ENCODE data around the gene HSPA1B.
"Not testable (repeated sequence)": the region's sequence is repeated elsewhere in the genome, so short reads cannot be mapped to it uniquely, and the experiment has no call there.

The HSPA1B gene

DNA sequence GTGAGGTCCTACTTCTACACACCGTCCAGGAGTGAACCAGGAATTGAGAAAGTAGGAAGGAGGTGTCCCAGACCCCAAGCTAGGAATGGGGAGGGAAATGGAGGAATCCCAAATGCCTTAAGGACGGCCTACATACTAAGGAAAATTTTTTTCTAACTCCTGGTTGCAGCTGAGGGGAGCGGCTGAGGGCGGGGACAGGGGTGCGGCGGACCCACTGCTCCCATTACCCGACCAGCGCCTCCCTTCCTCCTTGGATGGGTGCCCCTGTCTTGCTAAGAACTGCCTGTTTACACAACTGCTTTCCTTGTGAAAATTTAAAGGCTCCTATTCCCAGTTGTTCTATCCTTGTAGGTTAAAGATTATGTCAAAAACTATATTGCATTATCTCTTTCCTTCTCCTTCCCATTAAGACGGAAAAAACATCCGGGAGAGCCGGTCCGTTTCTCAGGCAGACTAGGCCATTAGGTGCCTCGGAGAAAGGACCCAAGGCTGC is 699 bp upstream of the HSPA1B start:
- no peak for DNase-seq (ENCODE audit: low read depth in 3 of 3)

- DNase-seq (ENCODE audit: low read depth in 3 of 3): no peak
Observed at GRCh38 chr6:31829633-31830283, 2.2 kb downstream of the HSPA1B start.

DNA sequence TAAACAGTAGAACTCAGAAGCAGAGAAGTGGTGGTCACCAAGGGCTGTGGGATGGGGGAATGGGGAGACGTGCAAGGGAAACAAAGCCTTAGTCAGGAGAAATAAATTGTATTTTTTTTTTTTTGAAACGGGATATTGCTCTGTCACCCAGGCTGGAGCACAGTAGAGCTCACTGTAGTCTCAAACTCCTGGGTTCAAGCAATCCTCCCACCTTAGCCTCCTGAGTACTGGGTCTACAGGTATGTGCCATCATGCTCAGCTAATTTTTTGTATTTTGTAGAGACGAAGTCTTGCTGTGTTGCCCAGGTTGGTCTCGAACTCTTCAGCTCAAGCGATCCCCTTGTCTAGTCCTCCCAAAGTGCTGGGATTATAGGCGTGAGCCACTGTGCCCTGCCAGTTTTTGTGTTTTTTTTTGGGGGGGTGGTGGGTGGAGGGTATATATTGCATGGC is 3.4 kb downstream of the HSPA1B start:
- no peak for DNase-seq (ENCODE audit: low read depth in 3 of 3)

- no peak for DNase-seq (ENCODE audit: low read depth in 3 of 3)
Observed at GRCh38 chr6:31831350-31832215, 4.0 kb downstream of the HSPA1B start.

DNA sequence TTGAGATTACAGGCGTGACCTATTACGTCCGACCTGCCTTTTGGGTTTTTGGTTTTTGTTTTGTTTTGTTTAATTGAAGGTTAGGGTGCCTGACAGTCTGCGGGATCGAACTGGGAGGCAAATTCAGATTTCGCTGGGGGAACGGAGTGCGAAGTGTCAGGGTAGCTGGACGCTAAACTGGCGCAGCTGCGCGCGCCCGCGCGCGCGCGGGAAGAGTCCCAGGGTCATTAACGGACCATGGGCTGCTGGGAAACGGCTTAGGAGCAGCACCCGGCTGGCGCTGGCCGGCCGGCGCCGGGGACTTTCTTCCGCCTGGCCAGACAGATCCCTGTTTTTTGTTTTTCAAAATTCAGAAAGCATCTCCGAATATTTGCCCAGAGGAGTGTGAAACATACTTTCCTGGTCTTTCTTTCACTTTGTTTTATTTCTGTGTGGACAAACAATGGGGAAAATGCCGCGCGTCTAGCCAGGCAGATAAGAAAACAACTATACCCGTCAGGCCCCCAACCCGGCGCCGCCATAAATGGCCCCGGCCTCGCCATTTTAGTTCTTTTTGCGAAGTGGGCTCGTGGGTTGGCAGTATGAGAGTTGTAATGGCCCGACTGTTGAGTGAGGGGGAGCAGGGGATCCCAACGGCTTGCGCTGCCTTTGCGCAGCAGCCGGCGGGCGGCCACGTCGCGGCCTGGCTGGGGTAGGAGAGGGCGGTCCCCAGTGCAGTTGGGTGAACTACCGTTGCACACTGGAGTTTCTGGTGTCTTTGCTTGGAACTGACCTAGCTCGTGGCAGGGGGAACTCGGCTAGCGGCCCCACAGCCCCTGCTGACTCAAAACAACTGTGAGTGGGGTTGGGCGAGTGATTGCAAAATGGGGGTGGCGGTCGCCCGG is 7.1 kb downstream of the HSPA1B start:
- peak; percentile 68 to 75 (median 72) for DNase-seq (ENCODE audit: low read depth in 3 of 3)

GRCh38 chr6:31836047-31836473 is 8.5 kb downstream of the HSPA1B start:
- DNase-seq (ENCODE audit: low read depth in 3 of 3): no peak

GRCh38 chr6:31836474-31837368 is 9.2 kb downstream of the HSPA1B start:
- DNase-seq (ENCODE audit: low read depth in 3 of 3): no peak

GRCh38 chr6:31837369-31838113 is 10.0 kb downstream of the HSPA1B start:
- no peak for DNase-seq (ENCODE audit: low read depth in 3 of 3)

DNA sequence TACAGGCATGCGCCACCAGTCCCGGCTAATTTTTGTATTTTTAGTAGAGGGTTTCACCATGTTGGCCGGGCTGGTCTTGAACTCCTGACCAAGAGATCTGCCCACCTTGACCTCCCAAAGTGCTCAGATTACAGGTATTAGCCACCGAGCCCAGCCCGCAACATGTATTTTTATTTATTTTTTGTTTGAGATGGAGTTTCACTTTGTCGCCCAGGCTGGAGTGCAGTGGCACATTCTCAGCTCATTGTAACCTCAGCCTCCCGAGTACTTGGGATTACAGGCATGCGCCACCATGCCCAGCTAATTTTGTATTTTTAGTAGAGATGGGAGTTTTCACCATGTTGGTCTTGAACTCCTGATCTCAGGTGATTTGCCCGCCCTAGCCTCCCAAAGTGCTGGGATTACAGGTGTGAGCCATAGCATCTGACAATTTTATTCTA is 10.6 kb downstream of the HSPA1B start:
- not testable (repeated sequence) for DNase-seq (ENCODE audit: low read depth in 3 of 3)

DNA sequence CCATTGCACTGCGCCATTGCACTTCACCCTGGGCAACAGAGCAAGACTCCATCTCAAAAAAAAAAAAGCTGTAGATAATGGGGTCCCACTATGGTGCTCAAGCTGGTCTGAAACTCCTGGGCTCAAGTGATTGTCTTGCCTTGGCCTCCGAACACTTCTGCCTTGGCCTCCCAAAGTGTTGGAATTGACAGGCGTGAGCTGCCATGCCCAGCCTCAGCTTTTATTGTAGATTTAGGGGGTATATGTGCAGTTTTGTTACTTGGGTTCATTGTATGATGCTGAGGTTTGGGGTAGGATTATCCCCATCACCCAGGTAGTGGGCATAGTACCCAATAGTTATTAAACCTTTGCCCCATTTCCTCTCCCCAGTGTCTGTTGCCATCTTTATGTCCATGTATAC is 11.4 kb downstream of the HSPA1B start:
- no peak for DNase-seq (ENCODE audit: low read depth in 3 of 3)

DNA sequence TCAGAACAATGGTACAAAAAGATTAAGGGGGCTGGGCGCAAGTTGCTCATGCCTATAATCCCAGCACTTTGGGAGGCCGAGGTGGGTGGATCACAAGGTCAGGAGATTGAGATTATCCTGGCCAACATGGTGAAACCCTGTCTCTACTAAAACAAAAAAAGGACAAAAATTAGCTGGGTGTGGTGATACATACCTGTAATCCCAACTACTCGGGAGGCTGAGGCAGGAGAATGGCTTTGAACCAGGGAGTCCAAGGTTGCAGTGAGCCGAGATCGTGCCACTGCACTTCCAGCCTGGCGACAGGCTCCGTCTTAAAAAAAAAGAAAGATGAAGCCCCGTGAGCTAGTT is 12.2 kb downstream of the HSPA1B start:
- DNase-seq (ENCODE audit: low read depth in 3 of 3): not testable (repeated sequence)

GRCh38 chr6:31842053-31842452 is 14.5 kb downstream of the HSPA1B start:
- no peak for DNase-seq (ENCODE audit: low read depth in 3 of 3)

GRCh38 chr6:31844507-31844906 is 17.0 kb downstream of the HSPA1B start:
- no peak for DNase-seq (ENCODE audit: low read depth in 3 of 3)

DNA sequence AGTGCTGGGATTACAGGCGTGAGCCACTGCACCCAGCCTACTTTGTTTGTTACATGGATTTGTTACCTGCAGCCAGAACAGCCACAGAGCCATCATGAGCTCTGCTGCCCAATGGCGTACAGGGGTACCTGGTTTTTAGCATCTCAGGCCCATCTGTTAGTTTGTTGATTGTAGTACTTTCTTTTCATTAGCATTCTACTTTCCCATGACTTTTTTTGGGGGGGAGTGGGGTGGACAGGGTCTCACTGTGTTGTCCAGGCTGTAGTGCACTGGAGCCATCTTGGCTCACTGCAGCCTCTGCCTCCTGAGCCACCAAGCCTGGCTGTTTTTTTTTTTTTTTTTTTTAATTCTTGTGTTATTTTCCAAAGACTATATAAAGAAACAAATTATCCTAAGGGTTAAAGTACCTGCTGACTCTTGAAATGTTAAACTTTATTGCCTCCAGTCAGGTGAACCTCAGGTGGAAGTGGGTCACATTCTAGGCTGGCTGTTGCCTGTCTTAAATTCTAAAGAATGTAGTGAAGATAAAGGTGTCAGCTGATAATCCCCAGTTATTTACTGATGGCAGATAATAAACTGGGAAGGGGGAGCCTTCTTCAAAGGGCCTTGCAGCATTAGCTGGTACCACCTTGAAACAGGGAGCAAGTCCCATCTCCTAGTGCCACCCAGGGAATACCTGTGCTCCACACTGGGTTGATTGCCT is 19.9 kb downstream of the HSPA1B start:
- DNase-seq (ENCODE audit: low read depth in 3 of 3): no peak

- no peak for DNase-seq (ENCODE audit: low read depth in 3 of 3)
Observed at GRCh38 chr6:31850765-31851484, 23.4 kb downstream of the HSPA1B start.

DNA sequence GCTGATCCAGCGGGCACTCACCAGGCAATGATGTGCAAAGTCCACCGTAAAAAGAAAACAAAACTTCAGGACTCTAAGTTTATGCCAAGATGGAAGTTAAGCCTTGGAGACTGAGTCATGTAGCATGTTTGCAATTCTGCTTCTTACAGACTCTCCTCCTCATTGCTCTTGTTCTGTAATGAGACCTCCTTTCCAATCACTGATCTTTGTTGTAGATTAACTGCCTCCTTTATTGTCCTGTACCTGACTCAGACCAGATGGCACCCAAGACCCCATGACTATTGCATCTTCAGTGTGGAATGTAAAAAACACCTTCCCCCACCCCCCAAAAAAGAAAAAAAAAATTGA is 23.9 kb downstream of the HSPA1B start:
- no peak for DNase-seq (ENCODE audit: low read depth in 3 of 3)

DNA sequence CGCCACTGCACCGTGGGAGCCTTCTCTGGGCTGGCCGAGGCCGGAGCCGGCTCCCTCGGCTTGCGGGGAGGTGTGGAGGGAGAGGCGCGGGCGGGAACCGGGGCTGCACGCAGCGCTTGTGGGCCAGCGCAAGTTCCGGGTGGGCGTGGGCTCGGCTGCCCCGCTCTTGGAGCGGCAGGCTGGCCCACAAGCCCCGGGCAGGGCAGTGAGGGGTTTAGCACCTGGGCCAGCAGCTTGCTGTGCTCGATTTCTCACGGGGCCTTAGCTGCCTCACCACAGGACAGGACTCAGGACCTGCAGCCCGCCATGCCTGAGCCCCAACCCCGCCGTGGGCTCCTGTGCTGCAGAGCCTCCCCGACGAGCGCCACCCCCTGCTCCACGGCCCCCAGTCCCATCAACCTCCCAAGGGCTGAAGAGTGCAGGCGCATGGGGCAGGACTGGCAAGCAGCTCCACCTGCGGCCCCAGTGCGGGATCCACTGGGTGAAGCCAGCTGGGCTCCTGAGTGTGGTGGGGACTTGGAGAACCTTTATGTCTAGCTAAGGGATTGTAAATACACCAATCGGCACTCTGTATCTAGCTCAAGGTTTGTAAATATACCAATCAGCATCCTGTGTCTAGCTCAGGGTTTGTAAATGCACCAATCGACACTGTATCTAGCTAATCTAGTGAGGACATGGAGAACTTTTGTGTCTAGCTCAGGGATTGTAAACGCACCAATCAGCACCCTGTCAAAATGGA is 24.6 kb downstream of the HSPA1B start:
- DNase-seq (ENCODE audit: low read depth in 3 of 3): not testable (repeated sequence)

- DNase-seq (ENCODE audit: low read depth in 3 of 3): not testable (repeated sequence)
Observed at GRCh38 chr6:31857774-31858173, 30.2 kb downstream of the HSPA1B start.

Measured in stimulated activated CD4-positive, alpha-beta T cell treated with anti-CD3 and anti-CD28 coated beads, TNF-alpha, amount 100 ng/mL, for 24 hours (primary cell).